ENCODE results near the gene PCGF1. TPM values are rescaled to one million over a fixed set of nuclear protein-coding genes. Genes with fewer than 3 reads are reported as not detected.

PCGF1 gene
- total RNA-seq (10 to 100 TPM; 10.0 to 21.5 TPM), polyA plus RNA-seq (ENCODE audit: insufficient read length in 2 of 2) (10 to 100 TPM; 16.9 to 21.3 TPM)
- long read RNA-seq, donor 1, partial matches to known transcripts = 0 of 9 reads
- long read RNA-seq, donor 1, other reads (novel, unspliced or antisense) = 0 of 9 reads
- long read RNA-seq, donor 2, partial matches to known transcripts = 0 of 2 reads
- long read RNA-seq, donor 2, other reads (novel, unspliced or antisense) = 0 of 2 reads
- long read RNA-seq, donor 3, partial matches to known transcripts = 0 of 1 reads
- long read RNA-seq, donor 3, other reads (novel, unspliced or antisense) = 0 of 1 reads
- long read RNA-seq, donor 4, transcript PCGF1-201 (9 exons, 1,792 nt) = major isoform, 11 of 13 reads
- long read RNA-seq, donor 4, partial matches to known transcripts = 0 of 13 reads
- long read RNA-seq, donor 4, other reads (novel, unspliced or antisense) = 0 of 13 reads

DNA sequence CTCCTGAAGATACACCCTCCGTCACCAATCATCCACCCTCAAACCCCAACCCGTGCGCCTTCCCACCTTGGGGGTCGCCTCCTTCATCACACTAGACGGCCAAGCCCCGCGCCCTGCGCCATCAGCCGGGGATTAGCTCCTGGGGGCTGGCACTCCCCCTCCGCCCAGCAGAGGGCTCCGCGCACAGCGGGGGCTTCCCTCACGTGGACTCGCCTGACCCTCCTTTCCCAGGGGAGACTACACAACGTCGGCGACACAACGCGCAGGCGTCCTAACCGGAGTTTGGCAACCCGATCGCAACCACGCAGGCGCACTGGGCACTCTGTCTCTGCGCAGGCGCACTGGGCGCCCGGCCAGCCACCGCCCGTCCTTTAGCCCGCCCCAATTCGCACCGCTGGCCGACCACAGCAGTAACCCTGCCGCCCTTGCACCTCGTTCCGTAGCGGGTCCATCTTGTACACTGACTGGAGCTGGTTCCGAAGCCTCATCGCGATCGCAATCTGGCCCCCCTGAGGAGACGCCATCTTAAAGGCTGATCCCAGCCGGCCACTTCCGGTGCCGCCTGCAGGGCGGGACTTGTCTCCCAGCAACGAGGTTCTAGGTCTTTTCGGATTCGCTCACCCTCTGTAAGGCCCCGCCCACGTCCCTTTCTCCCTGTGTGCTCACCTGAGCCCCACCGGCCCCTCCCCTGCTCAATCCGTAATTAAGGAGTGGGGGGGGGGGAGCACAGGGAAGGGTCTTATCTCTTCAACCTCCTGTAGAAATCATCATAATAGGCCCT is at the start of gene PCGF1:
Gene PCGF1, minus strand, starts transcription at position 551 of the 781 bp plus-strand sequence. Its CDS starts 27 bp downstream, at position 524.
- WGBS (ENCODE audit: insufficient coverage) = under 1% methylated on average over 49 of the region's 56 CpGs
- H3K27me3 ChIP-seq (ENCODE audit: control insufficient read depth, insufficient read depth, low read length) = peaks cover 80% of the 10 kb centered on the region
- DNase-seq (ENCODE audit: low read depth in 4 of 6, low spot score in 6 of 6) = peak; percentile 98 to 100 (median 98)

DNA sequence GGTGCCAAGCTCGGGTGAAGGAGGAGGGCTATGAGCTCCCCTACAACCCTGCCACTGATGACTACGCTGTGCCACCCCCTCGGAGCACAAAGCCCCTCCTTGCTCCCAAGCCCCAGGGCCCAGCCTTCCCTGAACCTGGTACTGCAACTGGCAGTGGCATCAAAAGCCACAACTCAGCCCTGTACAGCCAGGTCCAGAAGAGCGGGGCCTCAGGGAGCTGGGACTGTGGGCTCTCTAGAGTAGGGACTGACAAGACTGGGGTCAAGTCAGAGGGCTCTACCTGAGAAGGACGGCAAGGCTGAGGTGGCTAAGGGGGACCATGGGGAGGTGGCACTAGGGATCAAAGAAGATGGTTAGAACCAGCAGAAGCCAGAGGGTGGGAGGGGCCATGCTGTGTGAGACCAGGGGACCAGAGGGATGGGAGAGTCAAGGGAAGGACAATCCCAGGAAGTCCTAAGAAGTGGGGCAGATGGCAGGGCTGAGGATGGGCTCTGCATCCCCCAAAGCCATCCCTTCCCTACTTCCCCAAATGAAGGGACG is 49.4 kb upstream of the PCGF1 start:
- H3K36me3 ChIP-seq (ENCODE audit: control insufficient read depth, insufficient read depth, low read length) = peaks cover 14% of the 10 kb centered on the region
- H3K4me1 ChIP-seq (ENCODE audit: control insufficient read depth, insufficient read depth, low read length) = peaks cover 38% of the 10 kb centered on the region
- no peak for DNase-seq (ENCODE audit: low read depth in 4 of 6, low spot score in 6 of 6)
- 96% methylated on average over 5 of the region's 6 CpGs for WGBS (ENCODE audit: insufficient coverage)
- H3K27ac ChIP-seq (ENCODE audit: low read depth, low read length) = no peak overlapping the region
- no peaks in the 10 kb centered on the region for H3K9me3 ChIP-seq (ENCODE audit: control insufficient read depth, insufficient read depth, low read length)
- no peak overlapping the region for H3K4me3 ChIP-seq (ENCODE audit: low read depth, low read length)
- peaks cover 39% of the 10 kb centered on the region for H3K27me3 ChIP-seq (ENCODE audit: control insufficient read depth, insufficient read depth, low read length)

More for the DNA sequence above, at the start of gene PCGF1:
- peak within 1 kb of the TSS; percentile 100 for H3K27ac ChIP-seq (ENCODE audit: low read depth, low read length)
- H3K9me3 ChIP-seq (ENCODE audit: control insufficient read depth, insufficient read depth, low read length) = no peaks in the 10 kb centered on the region
- peaks cover 15% of the 10 kb centered on the region for H3K36me3 ChIP-seq (ENCODE audit: control insufficient read depth, insufficient read depth, low read length)
- H3K4me3 ChIP-seq (ENCODE audit: low read depth, low read length) = peak within 1 kb of the TSS; percentile 100
- H3K4me1 ChIP-seq (ENCODE audit: control insufficient read depth, insufficient read depth, low read length) = peaks cover 49% of the 10 kb centered on the region

DNA sequence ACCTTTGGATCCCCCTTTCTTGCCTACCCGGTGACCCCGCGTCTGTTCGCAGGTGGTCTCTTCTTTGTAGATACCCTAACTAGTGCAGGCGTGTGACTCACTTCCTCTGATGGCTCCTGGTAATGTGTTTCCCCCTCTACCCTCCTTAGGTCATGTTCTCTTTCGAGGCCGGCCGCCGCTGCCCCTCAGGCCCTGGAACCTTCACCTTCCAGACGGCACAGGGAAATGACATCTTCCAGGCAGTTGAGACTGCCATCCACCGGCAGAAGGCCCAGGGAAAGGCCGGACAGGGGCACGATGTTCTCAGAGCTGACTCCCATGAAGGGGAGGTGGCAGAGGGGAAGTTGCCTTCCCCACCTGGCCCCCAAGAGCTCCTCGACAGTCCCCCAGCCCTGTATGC is 48.7 kb upstream of the PCGF1 start:
- Histone ChIP-seq H3K4me1 (ENCODE audit: control insufficient read depth, insufficient read depth, low read length) (peaks cover 38% of the 10 kb centered on the region), H3K36me3 (ENCODE audit: control insufficient read depth, insufficient read depth, low read length) (peaks cover 14% of the 10 kb centered on the region), H3K9me3 (ENCODE audit: control insufficient read depth, insufficient read depth, low read length) (no peaks in the 10 kb centered on the region), H3K27me3 (ENCODE audit: control insufficient read depth, insufficient read depth, low read length) (peaks cover 33% of the 10 kb centered on the region), H3K4me3 (ENCODE audit: low read depth, low read length) (no peak overlapping the region), H3K27ac (ENCODE audit: low read depth, low read length) (no peak overlapping the region)
- WGBS (ENCODE audit: insufficient coverage) = 80% methylated on average over 14 of the region's 14 CpGs
- no peak for DNase-seq (ENCODE audit: low read depth in 4 of 6, low spot score in 6 of 6)

DNA sequence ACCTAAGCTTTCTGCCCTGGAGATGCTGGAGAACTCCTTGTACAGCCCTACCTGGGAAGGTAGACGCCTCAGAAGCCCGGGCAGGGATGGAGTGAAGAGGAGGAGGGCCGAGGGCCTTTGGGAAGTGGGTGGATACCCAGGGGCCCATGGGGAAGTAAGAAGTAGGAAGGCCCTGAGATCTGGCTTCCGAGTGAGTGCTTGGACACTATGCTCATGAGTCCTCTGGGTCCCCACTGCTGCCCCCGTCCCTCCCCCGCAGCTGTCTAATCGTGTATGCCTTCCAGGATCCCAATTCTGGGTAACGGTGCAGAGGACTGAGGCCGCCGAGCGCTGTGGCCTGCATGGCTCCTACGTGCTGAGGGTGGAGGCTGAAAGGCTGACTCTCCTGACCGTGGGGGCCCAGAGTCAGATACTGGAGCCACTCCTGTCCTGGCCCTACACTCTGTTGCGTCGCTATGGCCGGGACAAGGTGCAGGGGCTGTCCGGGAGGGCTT is 48.2 kb upstream of the PCGF1 start:
- peaks cover 14% of the 10 kb centered on the region for H3K36me3 ChIP-seq (ENCODE audit: control insufficient read depth, insufficient read depth, low read length)
- H3K9me3 ChIP-seq (ENCODE audit: control insufficient read depth, insufficient read depth, low read length) = no peaks in the 10 kb centered on the region
- peak overlapping the region; percentile 95 for H3K27ac ChIP-seq (ENCODE audit: low read depth, low read length)
- WGBS (ENCODE audit: insufficient coverage) = 46% methylated on average over 17 of the region's 17 CpGs
- DNase-seq (ENCODE audit: low read depth in 4 of 6, low spot score in 6 of 6) = no peak
- H3K4me3 ChIP-seq (ENCODE audit: low read depth, low read length) = peak overlapping the region; percentile 77
- peaks cover 38% of the 10 kb centered on the region for H3K4me1 ChIP-seq (ENCODE audit: control insufficient read depth, insufficient read depth, low read length)
- peaks cover 31% of the 10 kb centered on the region for H3K27me3 ChIP-seq (ENCODE audit: control insufficient read depth, insufficient read depth, low read length)

DNA sequence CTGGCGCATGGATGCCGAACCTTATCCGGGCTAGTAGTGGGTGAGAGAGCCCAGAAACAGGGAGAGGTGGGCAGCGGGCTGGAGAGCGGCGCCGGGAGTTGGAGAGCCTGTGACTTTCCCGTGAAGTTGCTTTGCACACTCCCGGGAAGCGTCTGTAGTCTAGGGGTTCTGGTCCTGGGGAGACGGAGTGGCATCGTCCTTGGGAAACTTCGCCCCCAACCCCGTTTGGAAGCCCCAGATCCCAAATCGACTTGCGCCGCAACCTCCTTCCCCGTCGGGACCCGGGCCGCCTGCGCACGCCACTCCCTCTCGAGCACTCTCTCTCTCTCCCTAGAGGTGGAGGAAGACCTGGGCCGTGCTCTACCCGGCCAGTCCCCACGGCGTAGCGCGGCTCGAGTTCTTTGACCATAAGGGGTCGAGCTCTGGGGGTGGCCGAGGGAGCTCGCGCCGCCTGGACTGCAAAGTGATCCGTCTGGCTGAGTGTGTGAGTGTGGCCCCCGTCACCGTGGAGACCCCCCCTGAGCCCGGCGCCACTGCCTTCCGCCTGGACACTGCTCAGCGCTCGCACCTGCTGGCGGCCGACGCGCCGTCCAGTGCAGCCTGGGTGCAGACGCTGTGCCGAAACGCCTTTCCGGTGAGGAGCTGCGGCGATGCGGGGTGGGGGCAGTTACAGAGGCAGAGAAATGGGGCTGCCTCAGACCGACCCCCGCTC is 47.5 kb upstream of the PCGF1 start:
- WGBS (ENCODE audit: insufficient coverage) = 1% methylated on average over 54 of the region's 58 CpGs
- H3K36me3 ChIP-seq (ENCODE audit: control insufficient read depth, insufficient read depth, low read length) = peaks cover 14% of the 10 kb centered on the region
- DNase-seq (ENCODE audit: low read depth in 4 of 6, low spot score in 6 of 6) = no peak
- H3K4me1 ChIP-seq (ENCODE audit: control insufficient read depth, insufficient read depth, low read length) = peaks cover 42% of the 10 kb centered on the region
- H3K9me3 ChIP-seq (ENCODE audit: control insufficient read depth, insufficient read depth, low read length) = no peaks in the 10 kb centered on the region
- peak overlapping the region; percentile 95 for H3K27ac ChIP-seq (ENCODE audit: low read depth, low read length)
- peak overlapping the region; percentile 77 for H3K4me3 ChIP-seq (ENCODE audit: low read depth, low read length)
- H3K27me3 ChIP-seq (ENCODE audit: control insufficient read depth, insufficient read depth, low read length) = peaks cover 24% of the 10 kb centered on the region

DNA sequence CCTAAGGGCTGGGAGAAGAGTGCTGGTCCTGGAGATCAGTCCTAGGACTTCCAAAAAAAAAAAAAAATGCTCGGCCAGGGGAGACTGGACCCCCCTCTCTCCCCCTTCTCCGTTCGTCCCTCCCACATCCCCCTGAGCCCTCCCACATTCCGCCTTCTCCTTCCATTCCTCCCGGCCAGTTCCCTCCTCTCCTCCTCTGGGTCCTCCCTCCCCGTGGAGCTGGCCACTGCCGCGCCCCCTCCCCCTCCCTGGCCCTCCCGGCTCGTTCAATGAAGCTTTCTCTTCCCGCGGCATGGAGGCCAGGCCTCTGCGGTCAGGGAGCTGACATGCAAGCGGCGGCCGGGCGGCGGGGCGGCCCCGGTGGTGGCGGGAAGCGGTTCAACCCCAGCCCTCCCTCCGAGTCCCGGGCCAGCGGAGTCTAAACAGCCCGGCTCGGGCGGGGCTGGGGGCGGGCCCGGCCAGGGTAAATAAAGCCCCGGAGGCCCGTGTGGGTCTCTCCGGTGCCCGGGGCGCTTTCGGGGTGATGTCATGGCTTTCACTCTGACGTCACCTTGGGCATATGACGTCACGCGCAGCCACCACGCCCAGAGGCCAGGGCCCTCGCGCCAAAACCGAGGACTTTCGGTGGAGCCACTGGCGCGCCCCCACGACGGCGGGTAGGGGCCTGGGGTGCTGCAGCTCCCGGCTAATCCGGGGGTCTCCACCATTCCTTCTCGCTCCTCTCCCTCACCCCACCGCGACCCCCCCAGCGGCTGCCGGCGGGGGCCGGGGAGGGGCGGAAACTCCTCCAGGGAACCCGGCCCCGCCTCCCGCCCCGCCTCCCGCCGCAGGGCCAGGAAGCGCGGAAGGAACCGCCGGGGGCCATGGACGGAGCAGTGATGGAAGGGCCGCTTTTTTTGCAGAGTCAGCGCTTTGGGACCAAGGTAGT is 46.7 kb upstream of the PCGF1 start, which contains the start of the genes DOK1 and LOXL3:
Gene DOK1, plus strand, starts transcription at position 829 of the 928 bp plus-strand sequence. Its CDS starts 35 bp downstream, at position 864.
Gene LOXL3, minus strand, starts transcription at position 51 of the 928 bp plus-strand sequence. CDS start 1,308 bp downstream, outside the sequence.
- 0% methylated on average over 71 of the region's 73 CpGs for WGBS (ENCODE audit: insufficient coverage)
- Histone ChIP-seq H3K27ac (ENCODE audit: low read depth, low read length) (peak within 1 kb of the TSS; percentile 95), H3K36me3 (ENCODE audit: control insufficient read depth, insufficient read depth, low read length) (peaks cover 20% of the 10 kb centered on the region), H3K9me3 (ENCODE audit: control insufficient read depth, insufficient read depth, low read length) (no peaks in the 10 kb centered on the region), H3K4me1 (ENCODE audit: control insufficient read depth, insufficient read depth, low read length) (peaks cover 50% of the 10 kb centered on the region), H3K4me3 (ENCODE audit: low read depth, low read length) (peak within 1 kb of the TSS; percentile 77), H3K27me3 (ENCODE audit: control insufficient read depth, insufficient read depth, low read length) (peaks cover 25% of the 10 kb centered on the region)
- DNase-seq (ENCODE audit: low read depth in 4 of 6, low spot score in 6 of 6) = peak in 3 of 6 donors; percentile 73 to 95 (median 89)

DNA sequence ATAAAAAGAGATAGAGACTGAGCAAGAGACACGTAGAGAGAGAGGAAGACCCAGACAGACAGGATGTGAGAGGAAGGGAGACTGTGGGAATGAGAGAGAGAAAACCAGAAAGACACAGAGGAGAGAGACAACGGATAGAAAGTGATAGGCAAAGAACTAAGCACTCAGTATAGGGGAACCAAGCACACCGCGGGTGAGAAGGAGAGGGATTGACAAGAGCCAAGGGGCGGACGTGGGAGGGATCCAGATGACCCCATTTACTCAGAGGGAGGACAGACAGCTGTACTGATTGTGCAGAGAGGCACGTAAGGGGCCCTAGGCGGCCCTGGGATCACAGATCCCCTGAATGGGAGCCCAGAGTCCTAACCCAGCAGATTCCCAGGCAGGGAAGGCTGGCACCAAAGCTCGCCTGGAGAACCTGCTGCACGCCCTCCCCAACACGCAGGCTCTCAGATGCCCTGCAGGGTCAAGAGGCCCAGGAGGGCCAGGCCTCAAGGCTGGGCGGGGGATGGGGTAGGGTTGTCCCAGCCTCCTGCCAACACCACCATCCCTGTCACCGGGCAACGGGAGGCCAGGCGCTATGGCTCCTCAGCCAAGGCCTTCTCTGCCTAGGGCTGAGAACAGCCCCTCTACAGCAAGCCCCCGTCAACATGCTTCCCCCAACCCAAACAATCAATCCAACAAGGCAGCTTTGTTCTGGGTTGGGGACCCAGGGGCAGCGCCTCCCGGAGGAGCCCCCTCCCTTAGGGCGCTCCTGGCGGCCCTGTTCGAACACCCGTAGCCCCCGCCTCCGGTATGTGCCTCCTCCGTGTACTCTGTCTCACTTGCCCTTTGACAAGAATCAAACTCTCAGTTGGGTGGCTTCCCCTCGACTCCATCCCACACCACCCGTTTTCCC is 45.7 kb upstream of the PCGF1 start:
- DNase-seq (ENCODE audit: low read depth in 4 of 6, low spot score in 6 of 6) = peak in 2 of 6 donors; percentile 56 to 67
- Histone ChIP-seq H3K4me1 (ENCODE audit: control insufficient read depth, insufficient read depth, low read length) (peaks cover 57% of the 10 kb centered on the region), H3K9me3 (ENCODE audit: control insufficient read depth, insufficient read depth, low read length) (no peaks in the 10 kb centered on the region), H3K4me3 (ENCODE audit: low read depth, low read length) (peak overlapping the region; percentile 77), H3K27me3 (ENCODE audit: control insufficient read depth, insufficient read depth, low read length) (peaks cover 25% of the 10 kb centered on the region), H3K36me3 (ENCODE audit: control insufficient read depth, insufficient read depth, low read length) (peaks cover 20% of the 10 kb centered on the region), H3K27ac (ENCODE audit: low read depth, low read length) (peak overlapping the region; percentile 95)
- 15% methylated on average over 26 of the region's 27 CpGs for WGBS (ENCODE audit: insufficient coverage)

All from spinal cord (tissue), 10 donors.